ENCODE results near the gene PSMB7.

PSMB7 gene

GRCh38 chr9:124346347-124347163 is 68.7 kb downstream of the PSMB7 start:
- DNase-seq, result no peak

DNA sequence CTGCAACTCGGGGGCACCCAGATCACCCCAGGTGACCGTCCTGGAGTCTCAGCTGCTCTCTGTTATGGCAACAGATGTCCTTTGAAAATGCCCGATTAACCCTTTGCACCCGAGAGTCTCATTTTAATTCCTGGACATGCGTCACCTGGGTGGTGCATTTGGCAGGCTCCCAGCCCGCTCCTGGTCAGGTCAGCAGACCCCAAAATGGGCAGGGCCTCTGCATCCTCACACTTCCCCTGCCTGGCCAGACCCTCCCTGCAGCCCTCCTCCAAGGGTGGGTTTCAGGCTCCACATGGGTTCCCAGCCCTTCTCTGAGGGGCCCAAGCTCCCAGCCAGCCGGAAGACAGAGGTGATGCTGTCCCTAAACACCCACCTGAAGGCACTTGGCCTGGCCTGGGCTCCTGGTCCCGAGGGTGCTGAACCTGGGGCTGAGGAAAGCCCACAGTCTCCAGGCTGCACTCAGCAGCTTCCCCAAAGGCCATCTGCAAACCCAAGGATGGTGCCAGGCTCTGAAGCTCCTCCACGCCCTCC is 69.4 kb downstream of the PSMB7 start:
- no peak for DNase-seq

DNA sequence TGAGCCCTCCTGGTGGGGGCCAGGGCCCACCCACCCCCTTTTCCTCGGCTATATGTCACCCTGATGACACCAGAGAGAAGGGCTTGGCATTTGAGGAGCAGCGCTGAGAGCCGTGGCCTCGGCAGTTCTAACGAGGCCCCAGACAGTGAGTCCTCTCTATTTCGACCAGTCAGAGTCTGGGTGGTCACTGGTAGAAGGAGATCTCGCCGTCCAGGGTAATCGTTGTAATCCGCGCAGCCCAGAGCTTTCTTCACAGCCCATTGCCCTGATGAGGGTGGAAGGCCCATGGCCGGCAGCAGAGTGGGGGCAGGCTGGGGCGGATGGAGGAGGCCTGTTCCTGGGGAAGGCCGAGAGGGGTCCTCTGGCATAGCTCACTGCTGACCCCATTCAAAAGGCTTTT is 70.2 kb downstream of the PSMB7 start:
- no peak for DNase-seq

DNA sequence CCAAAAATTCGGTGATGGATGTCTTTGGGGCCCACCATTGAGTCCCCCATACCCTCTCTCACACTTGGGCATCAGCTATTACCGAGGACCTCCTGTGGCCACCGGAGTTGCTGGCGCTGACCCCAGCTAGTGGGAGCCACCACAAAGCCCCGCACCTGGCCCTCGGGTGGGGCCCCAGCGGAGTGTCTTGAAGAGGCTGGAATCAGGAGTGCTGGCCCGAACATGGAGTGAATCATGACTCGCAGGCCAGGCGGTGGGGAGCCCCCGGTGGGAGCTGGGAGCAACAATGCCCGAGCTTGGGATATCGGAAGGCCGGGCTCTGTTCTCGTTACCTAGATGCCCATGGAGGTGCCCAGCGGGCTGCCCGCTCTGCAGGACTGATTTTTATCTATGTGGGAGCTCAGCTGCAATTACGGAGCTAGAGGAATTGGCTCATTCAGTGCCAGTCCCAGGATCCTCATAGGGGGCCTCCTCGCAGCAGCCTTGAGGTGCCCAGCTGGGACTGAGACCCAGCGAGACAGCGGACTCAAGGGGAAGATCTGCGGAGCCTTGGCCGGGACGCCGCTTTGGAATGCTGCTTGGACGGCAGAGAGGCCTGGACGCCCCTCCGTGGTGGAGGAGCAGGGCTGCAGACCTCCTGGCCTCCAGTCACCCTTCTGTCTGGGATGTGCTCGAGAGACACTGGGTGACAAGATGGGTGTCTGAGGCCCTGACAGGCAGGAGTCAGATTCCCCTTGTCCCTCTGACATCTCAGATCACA is 70.8 kb downstream of the PSMB7 start:
- no peak for DNase-seq

DNA sequence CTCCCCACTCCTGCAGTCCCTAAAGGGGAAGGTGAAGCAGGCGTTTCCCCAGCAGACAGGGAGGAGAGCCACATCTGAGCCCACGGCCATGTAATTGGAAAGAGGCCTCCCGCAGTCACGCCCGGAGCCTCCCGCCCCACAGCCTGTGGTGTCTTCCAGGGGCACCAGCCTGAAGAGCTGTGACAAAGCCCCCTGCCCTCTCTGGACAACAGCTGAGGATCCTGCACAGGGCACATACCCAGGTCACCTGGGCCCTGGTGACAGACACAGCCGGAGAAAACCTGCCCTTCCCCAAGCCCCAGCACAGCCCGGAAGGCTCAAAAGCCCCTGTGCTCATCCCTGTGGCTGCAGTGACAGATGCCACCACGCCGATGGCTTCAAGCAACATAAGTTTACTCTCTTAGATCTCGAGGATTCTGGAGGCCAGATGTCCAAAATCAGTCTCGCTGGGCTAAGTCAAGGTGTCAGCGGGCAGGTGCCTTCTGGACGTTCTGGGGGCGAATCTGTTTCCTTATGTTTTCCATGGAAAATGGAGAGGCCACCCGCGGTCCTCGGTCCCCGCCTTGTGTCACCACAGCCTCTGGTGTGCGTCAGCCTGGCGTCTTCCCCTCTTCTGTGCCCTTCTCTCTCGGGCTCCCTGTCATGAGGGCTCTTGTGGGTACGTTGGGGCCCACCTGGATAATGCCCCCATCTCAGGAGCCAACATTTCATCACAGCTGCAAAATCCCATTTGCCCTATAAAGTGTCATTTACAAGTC is 71.5 kb downstream of the PSMB7 start:
- DNase-seq, result no peak

GRCh38 chr9:124342776-124343485 is 72.3 kb downstream of the PSMB7 start:
- peak in 55 of 58 donors; percentile 22 to 83 (median 68) for DNase-seq

DNA sequence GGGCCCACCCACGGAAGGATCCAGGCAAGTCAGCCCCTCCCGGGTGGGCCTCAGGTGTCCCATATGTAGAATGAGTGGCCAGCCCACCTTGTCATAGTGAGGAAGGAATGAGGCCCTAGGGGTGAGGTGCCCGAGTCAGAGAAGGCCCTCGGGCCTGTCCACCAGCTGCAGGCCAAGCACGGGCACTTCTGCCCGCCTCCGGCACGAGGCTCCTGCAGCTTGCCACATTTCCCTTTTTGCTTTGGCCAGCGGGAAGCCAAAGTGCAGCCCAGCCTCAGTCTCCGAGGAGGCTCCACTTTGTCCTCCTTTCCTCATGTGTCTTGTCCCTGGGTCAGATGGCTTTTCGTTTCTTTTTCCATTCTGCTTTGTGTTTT is 72.9 kb downstream of the PSMB7 start:
- DNase-seq, result no peak

DNA sequence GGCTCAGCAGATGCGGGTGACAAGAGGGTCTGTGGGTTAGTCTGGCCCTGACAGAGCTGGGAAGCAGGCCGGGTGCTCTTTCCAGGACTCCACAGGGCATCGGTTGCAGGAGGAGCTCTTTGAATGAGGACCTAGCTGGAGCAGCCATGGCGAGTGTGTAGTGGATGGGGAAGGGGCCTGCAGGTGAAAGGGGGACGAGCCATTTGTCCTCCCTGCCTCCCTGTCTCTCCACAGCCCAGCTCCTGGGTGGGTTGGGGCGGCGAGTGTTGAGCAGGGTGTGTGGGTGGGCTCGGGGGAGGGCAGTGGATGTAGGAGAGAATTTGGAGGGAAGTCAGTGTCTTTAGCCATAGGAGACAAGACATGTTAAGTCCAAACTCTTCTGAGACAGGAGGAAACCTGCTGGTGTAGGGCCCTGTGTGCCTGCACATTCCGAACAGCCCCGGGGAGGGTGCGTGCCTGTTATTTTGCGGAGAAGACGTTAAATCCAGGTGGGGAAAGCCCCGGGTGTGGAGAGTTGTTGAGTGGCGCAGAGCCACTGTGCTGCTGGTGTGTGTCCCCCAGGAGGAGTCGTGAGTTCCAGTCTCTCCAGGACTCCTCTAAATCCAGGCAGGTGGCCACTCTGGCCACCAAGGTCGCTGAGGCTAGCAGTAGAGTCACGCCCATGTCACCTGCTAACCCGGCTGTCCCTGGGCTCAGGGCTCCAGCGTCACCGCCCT is 73.6 kb downstream of the PSMB7 start:
- DNase-seq, result no peak

DNA sequence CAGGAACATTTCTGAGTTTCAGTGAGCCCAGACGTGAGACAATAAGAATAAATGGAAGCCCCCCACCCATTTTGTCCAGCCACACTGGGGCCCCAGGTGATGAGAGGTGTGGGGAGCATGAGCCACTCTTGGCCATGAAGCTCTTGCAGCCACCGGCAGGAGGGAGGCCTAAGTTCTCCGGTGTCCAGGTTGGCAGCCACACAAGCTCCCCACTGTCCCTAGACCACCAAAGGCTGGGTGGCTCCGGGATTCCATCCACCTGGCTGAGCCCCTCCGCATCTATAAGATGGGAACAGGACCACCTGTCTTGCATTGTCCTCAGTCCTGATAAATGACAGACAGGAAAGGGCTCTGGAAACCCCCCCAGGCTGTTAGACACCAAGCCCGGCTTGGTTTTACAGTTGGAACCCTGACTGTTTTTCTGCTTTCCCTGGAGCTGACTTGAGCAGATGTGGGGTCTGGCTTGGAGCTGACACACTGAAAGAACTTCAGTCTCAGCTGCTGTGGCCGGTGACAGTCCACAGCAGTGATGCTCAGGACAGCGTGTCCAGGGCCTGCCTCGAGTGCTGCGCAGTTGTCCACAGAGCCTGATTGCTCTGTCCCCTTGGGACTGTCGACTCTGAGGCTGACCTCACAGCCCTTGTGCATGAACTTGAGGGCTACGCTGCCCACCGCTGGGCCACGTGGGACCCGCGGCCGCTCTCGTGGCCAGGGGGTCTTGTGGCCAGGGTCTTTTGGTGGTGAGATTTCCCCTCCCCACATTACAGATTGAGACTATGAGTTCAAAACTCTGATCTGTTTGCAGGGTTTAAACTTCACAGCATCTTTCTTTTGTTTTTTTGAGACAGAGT is 74.8 kb downstream of the PSMB7 start:
- no peak for DNase-seq

DNA sequence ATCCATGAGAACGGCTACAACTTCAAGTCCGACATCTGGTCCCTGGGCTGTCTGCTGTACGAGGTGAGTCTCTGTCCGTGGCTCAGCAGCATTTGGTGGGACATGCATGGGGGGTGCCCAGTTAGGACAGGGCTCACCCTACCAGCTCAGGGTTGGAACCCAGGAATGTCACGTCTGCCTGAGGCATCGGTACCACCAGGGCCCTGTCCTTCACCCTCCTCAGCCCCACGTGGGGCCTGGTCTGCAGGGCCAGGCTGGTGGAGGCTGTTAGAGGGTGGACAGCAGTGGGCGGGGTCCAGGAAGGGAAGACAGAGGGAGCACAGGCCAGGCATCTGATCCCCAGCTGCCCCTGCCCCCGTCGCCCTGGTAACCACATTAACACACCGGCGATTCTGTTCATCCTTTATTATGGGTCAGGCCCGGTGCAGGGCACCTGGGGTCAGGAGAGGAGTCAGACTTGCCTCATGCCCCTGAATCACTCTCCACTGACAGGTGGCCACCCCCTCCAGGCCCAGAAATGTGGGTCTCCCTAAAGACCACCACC is 75.6 kb downstream of the PSMB7 start:
- no peak for DNase-seq

- no peak for DNase-seq
These were observed 77.7 kb downstream of the PSMB7 start for GRCh38 chr9:124337562-124337961.

- no peak for DNase-seq
These were observed 79.9 kb downstream of the PSMB7 start for GRCh38 chr9:124335320-124335707.

DNA sequence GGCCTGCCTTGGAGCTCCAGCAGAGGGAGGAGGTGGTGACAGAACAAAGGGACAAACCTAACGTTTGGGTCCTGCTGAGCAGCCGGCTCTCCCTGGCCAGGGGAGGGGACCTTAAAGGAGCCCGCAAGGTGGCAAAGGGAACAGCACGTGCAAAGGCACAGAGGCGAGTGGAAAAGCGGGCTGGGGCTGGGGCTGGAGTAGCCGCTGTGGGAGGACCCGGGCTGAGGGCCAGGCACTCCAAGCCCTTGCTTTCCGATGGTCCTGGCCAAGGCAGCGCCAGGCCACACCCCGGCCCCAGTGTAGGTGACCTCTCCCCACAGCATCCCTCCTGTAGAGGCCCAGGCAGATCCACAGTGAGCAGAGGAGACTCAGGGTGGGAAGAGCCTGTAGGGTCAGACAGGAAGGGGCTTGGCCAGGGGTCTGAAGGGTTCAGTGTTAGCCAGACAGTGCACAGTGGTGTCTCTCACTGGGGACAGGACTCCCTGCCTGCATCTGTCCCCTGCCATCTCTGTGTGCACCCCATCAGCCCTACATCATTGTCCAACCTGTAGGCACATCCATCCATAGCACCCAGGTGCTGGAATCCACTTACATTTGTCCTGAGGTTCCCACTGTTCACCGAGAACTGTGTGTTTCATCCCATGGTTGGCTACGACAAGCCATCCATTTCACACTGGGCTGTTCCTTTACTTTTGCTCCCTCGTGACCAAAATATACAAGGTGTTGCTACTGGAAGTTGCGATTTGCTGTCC is 80.5 kb downstream of the PSMB7 start:
- no peak for DNase-seq

- DNase-seq, result no peak
These were observed 82.1 kb downstream of the PSMB7 start for GRCh38 chr9:124333203-124333579.

GRCh38 chr9:124332361-124333202 is 82.7 kb downstream of the PSMB7 start:
- DNase-seq, result no peak

DNA sequence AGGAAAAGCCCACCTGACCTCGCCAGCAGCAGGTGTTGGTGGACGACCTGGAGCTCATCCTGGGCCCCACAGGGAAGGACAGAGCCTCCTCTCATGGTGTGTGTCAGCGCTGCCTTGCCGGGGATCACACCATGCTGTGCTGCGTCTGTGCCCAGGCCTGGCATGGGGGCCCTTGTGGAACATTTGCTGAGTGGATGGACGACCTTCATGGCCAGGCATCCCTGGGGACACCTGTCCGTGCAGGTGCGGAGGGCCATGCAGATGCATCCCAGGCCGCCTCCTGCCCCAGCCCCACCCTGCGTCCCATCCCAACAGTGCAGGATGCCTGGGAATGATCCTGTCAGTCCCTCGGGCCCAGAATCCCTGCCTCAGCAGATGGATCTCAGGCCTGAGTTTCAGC is 83.7 kb downstream of the PSMB7 start:
- no peak for DNase-seq

DNA sequence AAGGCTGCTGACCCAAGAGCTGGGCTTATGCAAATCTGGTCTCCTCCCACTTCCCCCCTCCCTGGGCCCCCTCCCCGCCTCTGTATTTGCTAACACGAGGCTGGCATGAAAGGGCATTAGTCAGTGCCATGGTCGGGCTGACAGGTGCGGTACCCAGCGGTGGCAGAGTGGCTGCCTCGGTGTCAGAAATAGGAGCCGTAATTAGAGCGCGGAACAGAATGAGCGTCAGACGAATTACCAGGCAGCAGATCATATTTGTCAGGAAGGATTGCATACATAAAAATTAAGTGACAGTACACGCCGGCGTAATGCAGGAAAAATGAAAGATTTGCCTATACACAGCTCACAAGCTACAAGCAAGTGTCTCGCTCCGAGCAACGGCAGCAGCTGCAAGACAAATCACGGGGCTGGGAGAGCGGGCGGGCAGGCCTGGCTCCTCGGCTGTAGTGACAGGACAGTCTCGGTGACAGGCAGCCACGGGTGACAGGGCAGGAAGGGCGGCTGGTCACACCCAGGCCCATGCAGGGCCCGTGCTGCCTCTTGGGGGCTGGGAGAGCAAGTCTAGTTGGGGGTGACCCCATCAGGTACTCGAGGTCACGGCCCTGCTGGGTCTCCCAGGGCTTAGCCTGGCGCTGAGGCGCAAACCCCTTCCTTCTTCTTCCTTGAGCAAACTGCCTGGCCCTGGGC is 85.1 kb downstream of the PSMB7 start:
- DNase-seq, result peak in 5 of 58 donors; percentile 7 to 38 (median 20)
